H1 (cell line): ENCODE measurements around the gene TRIM14. TPM values are rescaled to one million over a fixed set of nuclear protein-coding genes. Genes with fewer than 3 reads are reported as not detected.

Source experiments
- BCL11A ChIP-seq, 2 experiments: IDR thresholded peaks; one replicate each; pipeline ENCODE4 v1.6.1; 2011; ENCODE audit warnings: low read depth in 2 of 2, low read length in 2 of 2, mild to moderate bottlenecking in 2 of 2
- CHD7 ChIP-seq: fragments of 300-600 bp; sonication (generic); IDR thresholded peaks from 2 replicates; pipeline ENCODE4 v1.7.1; 2012; ENCODE audit warnings: low read length, moderate library complexity, mild to moderate bottlenecking, inconsistent platforms; ENCODE audit not compliant: insufficient replicate concordance
- NANOG ChIP-seq: IDR thresholded peaks from 2 replicates; pipeline ENCODE4 v1.6.1; 2011; ENCODE audit warnings: low read length, low read depth, mild to moderate bottlenecking, inconsistent platforms; ENCODE audit not compliant: insufficient read depth, poor library complexity, severe bottlenecking
- PHF8 ChIP-seq: fragments of 200-600 bp; sonication (generic); conservative IDR thresholded peaks from 2 replicates; pipeline ENCODE4 v1.7.1; 2012; ENCODE audit warnings: low read depth, mild to moderate bottlenecking, inconsistent platforms, low read length, moderate library complexity
- POLR2A ChIP-seq, 2 experiments: IDR thresholded peaks; 1 replicate in 1 of 2; 2 replicates in 1 of 2; pipeline ENCODE4 v1.6.1; 2011; ENCODE audit warnings: low read depth in 2 of 2, low read length in 2 of 2, mild to moderate bottlenecking in 2 of 2; ENCODE audit errors: control extremely low read depth in 1 of 2
- RFX5 ChIP-seq: IDR thresholded peaks from 2 replicates; pipeline ENCODE4 v1.6.1; 2011; ENCODE audit warnings: low read depth, low read length, improper control_type of control experiment, borderline replicate concordance
- SP1 ChIP-seq: IDR thresholded peaks from 2 replicates; pipeline ENCODE4 v1.6.1; 2011; ENCODE audit warnings: low read depth, low read length
- SP2 ChIP-seq: IDR thresholded peaks from 2 replicates; pipeline ENCODE4 v1.6.1; 2012; ENCODE audit warnings: mild to moderate bottlenecking, low read length, inconsistent platforms
- SP4 ChIP-seq: IDR thresholded peaks from 2 replicates; pipeline ENCODE4 v1.6.1; 2012; ENCODE audit warnings: low read length, inconsistent platforms
- SRF ChIP-seq: IDR thresholded peaks from 2 replicates; pipeline ENCODE4 v1.6.1; 2011; ENCODE audit warnings: mild to moderate bottlenecking, low read depth, low read length, moderate library complexity
- polyA plus RNA-seq, 7 experiments: library from polyadenylated mRNA; depleted of rRNA in 3 of 7; stranded (reverse) in 5 of 7; unstranded in 2 of 7; fragments of >200 nt in 5 of 7; fragments of 200-250 nt in 2 of 7; gene quantifications; 1 replicate in 5 of 7; 2 replicates in 1 of 7; 4 replicates in 1 of 7; pipeline versions ENCODE4 v1.2.1 to v1.2.3, GENCODE V29; 2011 to 2013; ENCODE audit warnings: missing spikeins in 2 of 7, mixed read lengths in 2 of 7
- total RNA-seq: library from RNA; stranded (reverse); fragmentation: NEBNext Ultra II Directional; extraction: Animal tissue kit (Norgen Biotek cat#: 25700); gene quantifications from 2 replicates; pipeline ENCODE4 v1.2.1, GENCODE V29; 2021
- TF ChIP-seq, protein P1 (sequence below): IDR thresholded peaks from 2 replicates; pipeline ENCODE4 v1.6.1; 2011; ENCODE audit warnings: low read length, improper control_type of control experiment

TRIM14 gene
- total and polyA plus RNA-seq, 2 of the 8 experiments (the other 6 are each of a cell fraction or from before 2014, with no cell fraction given): 9.2 to 19.4 TPM

GRCh38 chr9:98083566-98084183 lies 35.3 kb downstream of the TRIM14 start (continued):
- TF ChIP-seq CHD7 (no peak), SP2 (no peak), POLR2A (IDR thresholded peaks at IDR 0.05; ENCODE audit: control extremely low read depth in 1 of 2, low read depth in 2 of 2, low read length in 2 of 2) (no peak), RFX5 (no peak), PHF8 (no peak), SRF (no peak), SP4 (no peak), BCL11A (IDR thresholded peaks at IDR 0.05; ENCODE audit: low read depth in 2 of 2, low read length in 2 of 2) (no peak), SP1 (no peak), NANOG (no peak)
- TF ChIP-seq, protein P1, sequence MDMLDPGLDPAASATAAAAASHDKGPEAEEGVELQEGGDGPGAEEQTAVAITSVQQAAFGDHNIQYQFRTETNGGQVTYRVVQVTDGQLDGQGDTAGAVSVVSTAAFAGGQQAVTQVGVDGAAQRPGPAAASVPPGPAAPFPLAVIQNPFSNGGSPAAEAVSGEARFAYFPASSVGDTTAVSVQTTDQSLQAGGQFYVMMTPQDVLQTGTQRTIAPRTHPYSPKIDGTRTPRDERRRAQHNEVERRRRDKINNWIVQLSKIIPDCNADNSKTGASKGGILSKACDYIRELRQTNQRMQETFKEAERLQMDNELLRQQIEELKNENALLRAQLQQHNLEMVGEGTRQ: no peak
